Activated CD4-positive, CD25-positive, alpha-beta regulatory T cell (primary cell): ENCODE measurements around the gene IL1RL2.
A peak's percentile ranks its signal among the peaks of the same experiment; 100 is the strongest.

Experiments
- DNase-seq, 4 experiments: peaks; one replicate each; lab custom pipeline; 2025; lab: John Stamatoyannopoulos, UW

Gene IL1RL2

DNA sequence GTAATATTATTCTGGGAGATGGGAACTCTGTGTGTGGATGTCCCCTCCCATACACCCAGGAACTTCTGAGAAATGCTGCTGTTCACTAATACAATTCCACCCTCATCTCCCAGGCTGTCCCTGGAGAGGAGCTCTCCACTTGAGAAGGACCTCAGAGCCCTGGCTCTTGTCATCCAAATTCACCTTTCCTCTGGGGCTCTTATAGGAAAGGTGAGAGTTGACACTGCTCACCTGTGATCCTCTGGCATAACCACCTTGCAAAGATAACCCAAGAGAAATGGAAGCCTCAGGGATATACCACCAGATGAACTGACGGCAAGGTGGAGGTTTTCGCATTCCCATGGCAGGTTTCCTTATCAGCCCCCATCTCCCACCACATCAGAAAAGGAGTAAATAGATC lies 52.0 kb downstream of the IL1RL2 start:
- no peak for DNase-seq

DNA sequence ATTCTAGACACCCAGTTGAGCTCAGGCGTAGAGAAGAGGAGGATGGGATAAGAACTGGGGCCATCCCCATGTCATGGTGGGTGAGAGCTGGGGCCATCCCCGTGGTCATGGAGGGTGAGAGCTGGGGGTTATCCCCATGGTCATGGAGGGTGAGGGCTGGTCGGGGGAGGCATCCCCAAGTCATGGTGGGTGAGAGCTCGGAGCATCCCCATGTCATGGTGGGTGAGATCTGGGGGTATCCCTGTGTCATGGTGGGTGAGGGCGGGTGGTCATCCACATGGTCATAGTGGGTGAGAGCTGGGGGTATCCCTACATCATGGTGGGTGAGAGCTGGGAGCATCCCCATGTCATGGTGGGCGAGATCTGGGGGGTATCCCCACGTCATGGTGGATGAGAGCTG lies 52.5 kb downstream of the IL1RL2 start:
- DNase-seq = no peak

DNA sequence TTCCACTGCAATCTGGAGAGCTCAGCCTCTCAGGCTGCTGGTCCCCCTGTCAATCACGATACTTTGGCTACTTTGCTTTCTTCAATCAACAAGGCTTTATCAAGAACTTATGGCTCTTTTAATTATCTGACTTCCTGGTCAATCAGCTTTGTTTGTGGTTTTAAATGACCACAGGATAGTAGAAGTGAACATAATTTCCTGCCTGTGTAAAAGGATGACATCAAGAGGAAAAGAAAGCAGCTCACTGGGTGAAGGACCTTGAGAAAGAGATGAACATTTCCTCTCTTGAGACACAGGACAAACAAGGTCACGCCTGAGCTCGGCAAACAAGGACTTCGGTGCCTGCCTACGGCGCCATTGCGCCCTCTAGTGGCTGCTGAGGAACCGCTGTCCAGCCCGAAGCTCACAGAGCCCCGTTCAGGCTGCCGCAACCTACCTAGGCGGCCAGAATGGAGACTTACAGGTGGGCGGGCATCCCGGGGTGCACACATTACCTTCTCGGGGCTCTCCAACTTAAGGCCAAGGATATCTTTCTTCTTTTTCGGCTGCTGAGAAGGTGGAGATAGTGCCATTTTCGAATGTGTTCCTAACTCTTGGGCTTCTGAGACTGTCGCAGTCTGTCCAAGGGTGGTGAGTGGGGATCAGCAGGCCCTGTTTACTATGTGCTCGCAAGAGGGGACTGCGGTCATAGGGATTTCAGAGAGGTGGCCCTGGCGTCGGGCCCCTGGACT lies 54.0 kb downstream of the IL1RL2 start:
- peak; percentile 76 to 90 (median 82) for DNase-seq

DNA sequence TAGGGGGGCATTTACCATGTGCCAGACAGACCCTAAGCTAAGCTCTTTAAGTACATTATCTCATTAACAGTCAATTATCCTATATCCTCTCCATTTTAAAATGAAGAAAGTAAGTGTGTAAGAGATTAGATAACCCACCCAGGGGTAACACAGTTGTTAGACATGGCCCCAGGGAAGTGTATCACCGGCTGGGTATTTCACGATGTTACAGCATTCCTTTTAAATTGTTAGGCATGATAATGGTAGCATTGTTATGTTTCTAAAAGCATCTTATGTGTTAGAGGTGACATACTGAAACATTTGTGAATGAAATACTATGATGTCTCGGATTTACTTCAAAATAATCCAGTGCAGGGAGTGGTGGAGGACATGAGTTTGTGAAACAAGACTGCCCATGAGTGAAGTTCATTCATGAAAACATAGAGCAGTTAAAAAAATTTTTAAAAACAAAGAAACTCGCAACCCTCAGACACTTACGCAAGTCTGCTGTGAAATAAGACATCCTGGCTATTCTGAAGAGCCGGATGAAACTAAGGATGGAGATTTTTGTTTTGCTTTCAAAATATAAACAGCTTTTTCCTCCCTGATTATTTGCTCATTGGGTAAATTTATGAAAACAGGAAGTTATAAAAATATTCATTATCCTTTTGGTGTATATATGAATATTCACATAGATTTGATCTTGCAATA lies 54.9 kb downstream of the IL1RL2 start:
- DNase-seq = no peak

DNA sequence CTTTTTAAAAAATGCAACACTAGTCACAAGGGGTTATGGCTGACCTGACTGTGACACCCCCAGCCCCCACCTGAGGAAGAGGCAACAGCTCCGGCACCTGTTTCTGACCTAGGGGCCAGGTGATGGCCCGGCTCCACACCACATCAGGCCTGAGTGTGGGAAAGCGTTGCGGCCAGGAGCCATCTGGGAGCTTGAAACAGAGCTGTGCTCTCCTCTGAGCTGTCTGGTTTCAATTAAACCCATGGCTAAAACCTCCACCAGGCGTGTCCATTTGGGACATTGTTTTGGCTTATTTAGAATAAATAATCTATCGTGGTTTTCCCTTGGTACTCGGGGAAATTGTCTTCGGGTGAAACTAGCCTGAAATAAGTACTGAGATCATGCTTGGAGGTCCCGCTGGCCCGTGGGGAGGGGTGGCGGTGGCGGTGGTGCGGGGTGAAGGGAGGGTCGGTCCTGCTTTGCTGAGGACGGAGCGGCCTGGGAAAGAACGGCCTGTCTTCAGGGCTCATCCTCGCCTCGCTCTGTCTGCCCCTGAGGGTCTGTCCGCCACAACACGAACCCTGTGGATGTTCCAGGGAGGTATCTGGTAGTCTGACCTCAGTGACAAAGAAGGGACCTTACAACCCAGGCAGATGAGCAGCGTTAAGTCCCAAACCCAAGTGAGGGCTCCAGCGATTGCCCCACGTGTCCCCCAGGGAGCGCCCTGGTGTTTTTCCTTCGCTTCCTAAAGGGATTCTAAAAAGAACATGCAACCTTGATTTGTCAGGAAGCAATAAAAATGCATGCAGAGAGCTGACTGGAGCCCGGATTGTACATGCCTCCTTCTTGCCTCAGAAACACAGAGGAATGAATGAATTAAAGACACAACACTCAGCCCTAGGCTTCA lies 58.7 kb downstream of the IL1RL2 start:
- DNase-seq = no peak

DNA sequence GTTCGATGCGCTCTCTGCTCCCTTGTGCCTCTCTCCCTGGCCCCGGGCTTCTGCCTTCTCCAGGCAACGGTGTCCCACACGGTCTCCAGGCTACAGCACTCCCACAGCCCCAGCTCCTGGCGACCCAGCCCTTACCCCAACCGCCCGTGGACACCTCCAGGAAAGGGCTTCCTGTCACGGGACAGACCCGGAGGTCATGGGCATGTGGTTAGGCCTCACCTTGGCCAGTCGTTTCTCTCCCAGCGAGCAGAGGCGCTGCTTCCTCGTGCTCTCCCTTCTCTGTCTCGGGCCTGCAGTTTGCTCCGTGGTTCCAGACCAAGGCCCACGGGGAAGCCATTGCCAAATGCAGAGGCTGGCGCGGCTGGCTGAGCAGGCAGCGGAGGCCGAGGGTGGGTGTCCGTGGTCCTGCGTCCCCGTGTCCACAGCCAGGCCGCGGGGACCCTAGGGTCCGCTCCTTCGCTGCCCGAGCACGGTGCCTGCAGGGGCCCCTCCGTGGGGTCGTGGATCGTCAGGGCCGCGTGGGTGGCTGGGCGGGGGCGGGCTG lies 63.5 kb downstream of the IL1RL2 start:
- DNase-seq = no peak

DNA sequence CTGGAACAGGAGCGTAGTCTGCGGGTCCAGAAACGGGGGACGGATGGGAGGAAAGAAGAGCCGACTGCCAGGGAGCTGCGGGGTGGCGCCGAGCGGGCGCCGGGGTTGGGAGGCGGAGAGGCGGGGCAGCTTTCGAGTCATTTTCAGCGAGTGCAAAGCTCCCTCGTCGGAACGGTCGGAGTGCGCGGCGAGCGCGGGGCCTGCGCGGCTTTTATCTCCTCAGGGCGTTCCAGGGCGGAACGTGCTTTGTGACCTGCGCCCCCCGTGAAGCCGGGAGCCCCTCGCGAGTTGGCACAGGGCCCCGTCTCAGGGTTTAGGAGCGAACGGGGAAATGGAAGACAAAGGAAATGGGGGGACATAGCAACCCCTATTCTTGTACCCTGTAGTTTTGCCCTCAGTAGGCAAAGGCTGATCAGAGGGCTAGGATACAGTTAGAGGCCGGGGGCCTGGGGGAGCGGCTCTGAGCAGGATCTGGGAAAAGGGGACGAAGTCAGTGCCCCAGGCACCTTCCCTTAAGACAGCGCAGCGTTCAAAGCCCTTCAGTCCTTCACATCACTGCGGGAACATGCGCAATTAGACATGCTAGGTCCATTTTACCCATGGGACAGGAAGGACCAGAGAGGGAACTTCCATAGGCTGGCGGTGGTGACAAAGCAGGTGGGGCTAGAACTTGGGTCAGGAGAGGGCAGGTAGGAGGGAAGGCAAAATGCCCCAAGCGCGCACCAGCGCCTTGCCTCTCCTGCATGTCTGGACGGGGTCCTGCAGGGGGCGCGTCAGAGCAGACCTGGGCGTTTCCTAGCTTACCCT lies 64.4 kb downstream of the IL1RL2 start:
- peak; percentile 28 to 52 (median 38) for DNase-seq

DNA sequence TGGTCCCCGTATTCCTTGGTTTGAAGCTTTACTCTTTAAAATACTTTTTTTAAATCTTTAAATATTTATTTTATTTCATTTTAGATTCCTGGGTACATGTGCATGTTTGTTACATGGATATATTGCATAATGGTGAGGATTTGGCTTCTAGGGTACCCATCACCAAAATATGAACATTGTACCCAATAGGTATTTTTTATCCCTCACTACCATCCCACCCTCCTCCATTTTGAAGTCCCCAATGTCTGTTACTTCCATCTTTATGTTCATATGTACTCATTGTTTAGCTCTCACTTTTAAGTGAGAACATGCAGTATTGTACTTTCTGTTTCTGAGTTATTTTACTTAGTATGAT lies 65.0 kb downstream of the IL1RL2 start:
- DNase-seq = no peak

DNA sequence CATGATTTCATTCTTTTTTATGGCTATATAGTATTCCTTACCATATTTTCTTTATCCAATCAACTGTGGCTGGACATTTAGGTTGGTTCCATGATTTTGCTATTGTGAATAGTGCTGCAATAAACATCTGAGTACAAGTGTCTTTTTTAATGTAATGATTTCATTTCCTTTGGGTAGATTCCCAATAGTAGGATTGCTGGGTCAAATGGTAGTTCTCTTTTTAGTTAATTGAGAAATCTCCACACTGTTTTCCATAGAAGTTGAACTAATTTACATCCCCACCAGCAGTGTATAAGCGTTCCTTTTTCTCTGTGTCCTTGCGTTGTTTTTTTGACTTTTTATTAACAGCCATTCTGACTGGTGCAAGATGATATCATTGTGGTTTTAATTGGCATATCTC lies 65.4 kb downstream of the IL1RL2 start:
- DNase-seq = no peak

DNA sequence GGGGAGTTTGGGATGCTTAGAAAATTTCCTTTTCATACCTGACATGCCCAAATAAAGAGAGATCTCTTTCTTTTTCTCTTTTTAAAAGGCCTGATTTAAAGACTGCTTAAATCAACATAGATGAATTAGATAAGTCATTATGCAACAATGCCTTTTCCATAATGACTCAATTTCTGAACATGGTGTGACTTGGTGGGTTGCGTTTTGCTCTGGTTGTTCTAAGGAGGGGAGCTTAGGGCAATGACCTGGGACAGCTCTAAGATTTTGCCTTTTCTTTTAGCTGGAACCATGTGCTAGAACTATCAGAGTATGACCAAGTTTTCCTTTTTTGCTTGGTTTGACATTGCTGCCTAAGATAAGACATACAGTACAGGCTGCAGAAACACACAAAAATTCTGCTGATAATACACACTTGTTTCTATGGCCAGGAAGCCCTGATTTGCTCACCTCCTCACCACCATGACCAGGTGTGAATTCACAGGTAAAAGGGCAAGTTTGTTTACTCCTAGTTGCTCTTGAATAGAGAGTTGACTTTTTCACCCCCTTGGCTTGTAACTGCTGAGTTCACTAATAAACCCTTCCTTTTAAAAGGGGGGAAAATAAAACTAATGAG lies 66.4 kb downstream of the IL1RL2 start:
- no peak for DNase-seq

DNA sequence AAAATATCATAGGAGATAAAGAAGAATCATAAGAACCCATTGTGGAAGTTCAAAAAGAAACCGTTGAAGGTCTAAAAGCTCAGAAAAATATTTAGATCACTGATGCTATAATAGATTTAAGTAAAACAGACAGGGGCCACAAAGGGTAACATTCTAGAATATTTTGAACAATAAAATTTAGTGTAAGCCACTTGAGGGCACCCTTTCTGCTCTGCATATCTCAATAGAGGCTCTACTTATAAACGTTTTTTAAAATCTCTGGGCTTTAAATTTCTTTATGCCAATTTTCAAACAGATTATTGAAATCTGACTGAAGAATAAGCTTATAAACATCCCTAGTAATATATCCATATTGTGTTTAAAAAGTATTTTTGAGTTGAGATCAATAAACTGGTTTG lies 66.9 kb downstream of the IL1RL2 start:
- no peak for DNase-seq

DNA sequence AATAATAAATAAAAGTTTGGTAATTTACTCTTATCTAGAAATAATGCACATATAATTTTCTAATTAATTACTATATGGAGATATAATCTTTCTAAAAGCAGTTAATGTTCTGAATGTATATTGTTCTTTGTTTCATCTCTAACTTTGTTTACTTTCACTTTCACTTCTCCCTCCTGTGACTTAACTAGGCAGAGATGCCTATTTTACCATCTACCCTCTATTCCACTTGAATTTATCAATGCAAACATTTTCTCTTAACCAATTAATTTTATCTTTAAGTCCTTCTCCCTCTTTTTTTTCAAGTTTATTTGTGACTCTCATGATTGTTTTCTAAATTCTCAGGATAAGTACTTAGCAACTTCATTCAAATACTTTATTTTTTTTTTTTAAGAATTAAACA lies 69.5 kb downstream of the IL1RL2 start:
- no peak for DNase-seq

DNA sequence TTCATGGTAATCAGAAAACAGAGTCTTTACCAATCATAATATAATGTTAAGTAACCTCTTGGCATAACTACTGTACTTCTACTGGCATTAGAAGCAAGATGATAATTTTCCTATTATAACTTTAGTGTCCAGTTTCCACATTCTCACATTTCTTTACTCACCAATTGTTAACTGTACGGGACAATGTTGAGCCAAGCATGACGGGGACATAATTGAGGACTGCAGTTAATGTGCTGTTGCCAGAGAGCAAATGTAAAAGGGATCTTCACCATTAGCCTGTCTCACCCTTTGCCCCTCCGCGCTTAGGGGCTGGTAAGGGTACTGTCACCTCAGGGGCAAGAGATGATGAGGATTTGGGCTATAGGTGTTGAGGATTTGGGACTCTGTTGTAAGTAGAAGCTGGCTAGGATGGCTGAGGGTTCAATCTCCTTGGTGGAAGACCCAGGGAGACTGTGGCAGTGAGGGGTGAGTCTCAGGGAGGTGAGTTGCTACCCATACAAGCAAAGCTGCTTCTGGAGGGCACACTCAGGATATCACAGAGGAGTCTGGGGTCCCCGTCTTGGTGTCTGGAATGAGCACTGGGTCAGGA lies 70.1 kb downstream of the IL1RL2 start:
- DNase-seq = no peak

DNA sequence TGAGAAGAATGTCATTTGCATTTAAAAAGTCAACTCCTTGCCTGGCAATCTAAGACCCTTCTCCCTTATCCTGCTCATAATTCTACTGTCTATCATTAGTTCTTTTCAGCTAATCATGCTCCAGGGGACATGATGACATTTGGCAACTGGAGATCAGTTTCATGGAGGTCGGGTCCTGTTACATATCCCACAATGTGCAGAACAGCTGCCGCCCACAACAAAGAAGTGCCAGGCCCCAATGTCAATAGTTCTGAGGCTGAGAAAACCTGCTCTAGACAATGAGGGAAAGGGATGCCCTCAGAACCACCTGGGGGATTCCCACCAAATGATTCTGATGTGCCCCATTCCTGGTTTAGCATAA lies 71.2 kb downstream of the IL1RL2 start:
- DNase-seq = no peak

DNA sequence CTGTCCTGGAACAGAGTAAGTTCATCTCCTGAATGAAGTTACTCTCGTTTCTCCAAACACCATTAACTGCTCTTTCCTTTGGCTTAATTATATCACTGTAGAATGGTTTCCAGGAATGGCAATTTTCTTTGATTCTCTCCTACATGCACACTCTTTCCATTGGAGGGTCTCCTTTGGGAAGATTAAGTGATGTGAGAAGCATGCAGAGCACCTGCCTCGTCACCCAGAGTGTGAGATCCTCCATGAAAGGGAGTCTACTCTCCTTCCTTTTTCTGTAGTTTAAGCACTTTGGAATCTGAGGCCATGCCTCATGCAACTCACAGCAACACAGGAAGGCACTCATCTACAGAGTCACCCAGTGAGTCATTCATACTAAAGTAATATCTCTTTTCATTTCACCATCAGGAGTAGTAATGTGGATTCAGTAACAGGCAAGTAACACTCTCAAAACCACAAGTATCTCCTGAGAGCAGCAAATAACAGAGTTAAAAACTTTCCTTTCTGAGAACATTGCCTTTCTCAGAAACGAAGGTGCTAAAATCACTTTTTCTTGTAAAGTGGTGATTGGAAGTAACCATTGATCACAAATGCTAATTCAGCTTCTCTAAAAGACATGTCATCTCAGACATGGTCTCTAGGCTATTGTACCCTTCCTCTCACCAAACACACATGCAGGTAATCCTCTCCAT lies 71.7 kb downstream of the IL1RL2 start:
- no peak for DNase-seq

DNA sequence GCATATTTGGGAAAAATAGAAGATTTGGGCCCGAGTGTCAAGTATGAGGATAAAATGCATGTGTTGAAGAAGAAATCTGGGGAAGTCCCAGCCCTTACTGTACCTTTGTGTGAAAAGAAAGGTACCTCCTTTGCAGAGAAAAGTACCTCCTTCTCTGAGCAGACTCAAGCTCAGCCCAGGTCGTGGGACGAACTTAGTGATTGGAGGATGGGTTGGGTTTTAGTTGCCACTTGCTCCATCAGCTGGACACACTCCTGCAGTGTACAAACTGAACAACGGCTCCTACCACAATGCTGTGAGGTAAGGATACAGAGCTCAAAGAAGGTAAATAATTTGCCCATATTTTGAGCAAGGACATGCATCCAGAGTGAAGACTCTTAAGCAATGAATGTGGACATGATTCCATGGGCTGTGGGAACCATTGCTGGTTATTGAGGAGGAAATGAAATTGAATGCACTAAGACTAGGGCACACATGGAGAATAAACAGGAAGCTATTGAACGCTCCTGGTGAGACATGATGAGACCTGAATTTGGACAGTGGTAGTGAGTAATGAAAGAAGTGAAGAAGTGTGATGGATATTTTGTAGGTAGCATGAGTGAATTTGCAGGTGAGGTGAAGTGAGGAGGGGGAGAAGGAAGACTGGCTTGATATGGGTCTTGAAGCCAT lies 74.8 kb downstream of the IL1RL2 start:
- no peak for DNase-seq

DNA sequence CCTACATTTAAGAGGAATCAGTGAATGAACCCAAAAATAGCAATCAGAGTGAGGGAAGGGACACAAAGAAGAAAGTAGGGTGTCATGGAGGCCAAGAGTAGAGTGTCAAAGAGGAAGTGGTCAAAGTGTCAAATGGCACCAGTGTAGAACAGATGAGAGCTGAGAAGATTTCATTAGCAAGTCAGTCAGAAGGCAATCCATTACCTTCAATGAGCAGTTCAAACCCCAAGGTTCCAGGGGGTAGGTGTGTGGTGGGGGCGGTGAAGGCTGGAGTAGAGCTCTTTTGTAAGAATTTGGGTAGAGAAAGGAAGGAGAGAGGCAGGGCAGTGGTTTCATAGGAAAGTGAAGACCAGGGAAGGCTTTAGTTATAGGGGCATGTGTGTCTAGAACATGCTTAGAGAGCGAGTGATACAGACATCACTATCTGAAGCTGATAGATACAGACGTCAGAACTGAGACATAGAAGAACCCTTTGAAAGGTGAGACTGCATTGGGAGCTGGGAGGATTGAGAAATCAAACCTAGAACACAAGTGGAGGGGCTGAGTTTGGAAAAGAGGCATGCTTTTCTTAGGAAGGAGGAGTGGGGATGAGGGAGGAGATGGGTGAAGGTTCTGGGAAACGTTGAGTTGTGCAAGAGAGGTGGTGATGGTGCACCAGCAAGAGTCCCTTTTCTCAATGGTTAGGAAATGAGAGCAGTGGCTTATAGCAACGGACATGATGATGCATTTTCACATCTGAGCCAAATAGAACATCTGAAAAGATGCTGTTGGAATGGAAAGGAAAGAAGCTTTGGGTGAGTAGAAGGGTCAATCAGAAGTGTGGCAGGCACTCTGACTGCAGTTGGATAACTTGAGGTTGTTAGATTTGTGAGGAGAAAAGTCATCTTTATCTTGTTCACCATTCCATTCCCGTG lies 75.7 kb downstream of the IL1RL2 start:
- no peak for DNase-seq

DNA sequence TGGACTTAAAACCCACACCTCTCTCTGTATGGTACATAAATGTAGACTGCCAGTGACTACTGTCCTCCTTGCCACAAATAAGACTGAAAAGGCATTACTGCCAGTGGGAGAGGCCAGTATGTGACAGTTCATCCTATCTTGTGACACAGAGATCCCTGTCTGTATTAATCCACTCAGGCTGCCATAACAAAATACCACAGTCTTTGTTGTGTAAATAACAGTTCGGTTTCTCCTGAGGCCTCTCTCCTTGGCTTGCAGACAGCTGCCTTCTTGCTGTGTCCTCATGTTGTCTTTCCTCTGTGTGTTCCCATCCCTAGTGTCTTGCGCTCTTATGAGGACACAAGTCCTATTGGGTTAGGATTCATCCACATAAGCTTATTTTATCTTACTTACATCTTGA lies 78.1 kb downstream of the IL1RL2 start:
- no peak for DNase-seq

DNA sequence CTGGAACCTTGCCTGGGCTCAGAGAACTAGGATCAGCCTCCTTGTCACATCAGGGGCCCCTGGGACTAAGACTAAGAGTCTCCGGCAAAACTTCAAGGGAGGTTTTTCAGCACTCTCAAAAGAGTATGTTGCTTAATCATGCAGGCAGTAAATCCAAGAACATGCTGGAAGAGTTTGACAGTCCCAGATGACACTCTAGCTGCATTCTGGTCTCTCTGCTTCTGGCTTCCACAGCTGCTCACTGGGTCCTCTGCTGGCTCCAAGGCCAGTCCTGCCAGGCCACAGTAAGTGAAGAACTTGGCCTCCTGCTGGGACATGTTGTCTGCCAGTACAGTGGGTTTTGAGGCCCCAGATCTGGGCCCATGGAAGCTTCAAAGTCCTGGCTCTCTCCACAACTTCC lies 79.4 kb downstream of the IL1RL2 start:
- DNase-seq = no peak
